Measurements from ENCODE around the gene PSMG4.

GRCh38 chr6:3316818-3317217 is 58.1 kb downstream of the PSMG4 start:
- TF ChIP-seq POLR2A (IDR thresholded peaks at IDR 0.05; ENCODE audit: low read length) (no peak), GATA1 (IDR thresholded peaks at IDR 0.05; ENCODE audit: low read depth, low read length) (no peak)

Measured in erythroblast (primary cell).